ENCODE measurements around the gene ITGB8.
"Not testable (repeated sequence)": the region's sequence is repeated elsewhere in the genome, so short reads cannot be mapped to it uniquely, and the experiment has no call there.

Gene ITGB8

GRCh38 chr7:20301311-20301939 lies 29.3 kb upstream of the ITGB8 start:
- H3K36me3 ChIP-seq (ENCODE audit: insufficient read depth, insufficient read length, low read length): no peaks in the 10 kb centered on the region
- no peaks in the 10 kb centered on the region for H3K27me3 ChIP-seq (ENCODE audit: insufficient read depth, insufficient read length)
- H3K9me3 ChIP-seq (ENCODE audit: insufficient read depth, low read length): no peaks in the 10 kb centered on the region
- no peak for TF ChIP-seq ZNF274 (IDR thresholded peaks at IDR 0.05; ENCODE audit: low read depth, low read length)
- TF ChIP-seq YY1 (IDR thresholded peaks at IDR 0.05; ENCODE audit: insufficient read depth, insufficient read length): no peak
- TF ChIP-seq SUZ12 (IDR thresholded peaks at IDR 0.05; ENCODE audit: extremely low read depth, insufficient read depth, insufficient read length): no peak
- no peak overlapping the region for H3K9ac ChIP-seq (ENCODE audit: insufficient read length, low read depth)
- no peak overlapping the region for H3K4me3 ChIP-seq (ENCODE audit: insufficient read length, low read depth)
- peaks cover 2% of the 10 kb centered on the region for H3K4me1 ChIP-seq (ENCODE audit: insufficient read depth, insufficient read length)
- DNase-seq (ENCODE audit: low read depth, low spot score): no peak

GRCh38 chr7:20302300-20302699 lies 28.4 kb upstream of the ITGB8 start:
- not testable (repeated sequence) for H3K4me1 ChIP-seq (ENCODE audit: insufficient read depth, insufficient read length); H3K9me3 ChIP-seq (ENCODE audit: insufficient read depth, low read length); H3K9ac ChIP-seq (ENCODE audit: insufficient read length, low read depth); DNase-seq (ENCODE audit: low read depth, low spot score); H3K36me3 ChIP-seq (ENCODE audit: insufficient read depth, insufficient read length, low read length); H3K27me3 ChIP-seq (ENCODE audit: insufficient read depth, insufficient read length); H3K4me3 ChIP-seq (ENCODE audit: insufficient read length, low read depth)

GRCh38 chr7:20302891-20303290 lies 27.8 kb upstream of the ITGB8 start:
- no peaks in the 10 kb centered on the region for H3K9me3 ChIP-seq (ENCODE audit: insufficient read depth, low read length)
- H3K9ac ChIP-seq (ENCODE audit: insufficient read length, low read depth): no peak overlapping the region
- no peak overlapping the region for H3K4me3 ChIP-seq (ENCODE audit: insufficient read length, low read depth)
- DNase-seq (ENCODE audit: low read depth, low spot score): no peak
- TF ChIP-seq YY1 (IDR thresholded peaks at IDR 0.05; ENCODE audit: insufficient read depth, insufficient read length) (no peak), SUZ12 (IDR thresholded peaks at IDR 0.05; ENCODE audit: extremely low read depth, insufficient read depth, insufficient read length) (no peak), ZNF274 (IDR thresholded peaks at IDR 0.05; ENCODE audit: low read depth, low read length) (no peak)
- no peaks in the 10 kb centered on the region for H3K36me3 ChIP-seq (ENCODE audit: insufficient read depth, insufficient read length, low read length)
- no peaks in the 10 kb centered on the region for H3K27me3 ChIP-seq (ENCODE audit: insufficient read depth, insufficient read length)
- H3K4me1 ChIP-seq (ENCODE audit: insufficient read depth, insufficient read length): peaks cover 6% of the 10 kb centered on the region

GRCh38 chr7:20304366-20304765 lies 26.3 kb upstream of the ITGB8 start:
- peaks cover 6% of the 10 kb centered on the region for H3K4me1 ChIP-seq (ENCODE audit: insufficient read depth, insufficient read length)
- DNase-seq (ENCODE audit: low read depth, low spot score): no peak
- H3K27me3 ChIP-seq (ENCODE audit: insufficient read depth, insufficient read length): no peaks in the 10 kb centered on the region
- no peaks in the 10 kb centered on the region for H3K9me3 ChIP-seq (ENCODE audit: insufficient read depth, low read length)
- H3K4me3 ChIP-seq (ENCODE audit: insufficient read length, low read depth): no peak overlapping the region
- no peaks in the 10 kb centered on the region for H3K36me3 ChIP-seq (ENCODE audit: insufficient read depth, insufficient read length, low read length)
- no peak for TF ChIP-seq ZNF274 (IDR thresholded peaks at IDR 0.05; ENCODE audit: low read depth, low read length)
- TF ChIP-seq SUZ12 (IDR thresholded peaks at IDR 0.05; ENCODE audit: extremely low read depth, insufficient read depth, insufficient read length): no peak
- TF ChIP-seq YY1 (IDR thresholded peaks at IDR 0.05; ENCODE audit: insufficient read depth, insufficient read length): no peak
- no peak overlapping the region for H3K9ac ChIP-seq (ENCODE audit: insufficient read length, low read depth)

- TF ChIP-seq ZNF274 (IDR thresholded peaks at IDR 0.05; ENCODE audit: low read depth, low read length): no peak
- no peak for TF ChIP-seq YY1 (IDR thresholded peaks at IDR 0.05; ENCODE audit: insufficient read depth, insufficient read length)
- no peak for TF ChIP-seq SUZ12 (IDR thresholded peaks at IDR 0.05; ENCODE audit: extremely low read depth, insufficient read depth, insufficient read length)
- H3K36me3 ChIP-seq (ENCODE audit: insufficient read depth, insufficient read length, low read length): no peaks in the 10 kb centered on the region
- H3K4me3 ChIP-seq (ENCODE audit: insufficient read length, low read depth): no peak overlapping the region
- no peak for DNase-seq (ENCODE audit: low read depth, low spot score)
- no peaks in the 10 kb centered on the region for H3K9me3 ChIP-seq (ENCODE audit: insufficient read depth, low read length)
- H3K4me1 ChIP-seq (ENCODE audit: insufficient read depth, insufficient read length): peaks cover 6% of the 10 kb centered on the region
- no peaks in the 10 kb centered on the region for H3K27me3 ChIP-seq (ENCODE audit: insufficient read depth, insufficient read length)
- H3K9ac ChIP-seq (ENCODE audit: insufficient read length, low read depth): no peak overlapping the region
Measured at GRCh38 chr7:20305726-20306125, 25.0 kb upstream of the ITGB8 start.

- Histone ChIP-seq H3K27me3 (ENCODE audit: insufficient read depth, insufficient read length) (no peaks in the 10 kb centered on the region), H3K9me3 (ENCODE audit: insufficient read depth, low read length) (no peaks in the 10 kb centered on the region), H3K9ac (ENCODE audit: insufficient read length, low read depth) (no peak overlapping the region), H3K4me1 (ENCODE audit: insufficient read depth, insufficient read length) (peaks cover 6% of the 10 kb centered on the region), H3K4me3 (ENCODE audit: insufficient read length, low read depth) (no peak overlapping the region), H3K36me3 (ENCODE audit: insufficient read depth, insufficient read length, low read length) (no peaks in the 10 kb centered on the region)
- TF ChIP-seq YY1 (IDR thresholded peaks at IDR 0.05; ENCODE audit: insufficient read depth, insufficient read length): no peak
- TF ChIP-seq SUZ12 (IDR thresholded peaks at IDR 0.05; ENCODE audit: extremely low read depth, insufficient read depth, insufficient read length): no peak
- no peak for TF ChIP-seq ZNF274 (IDR thresholded peaks at IDR 0.05; ENCODE audit: low read depth, low read length)
- DNase-seq (ENCODE audit: low read depth, low spot score): no peak
Measured at GRCh38 chr7:20306180-20306946, 24.3 kb upstream of the ITGB8 start.

GRCh38 chr7:20307119-20307518 lies 23.6 kb upstream of the ITGB8 start:
- DNase-seq (ENCODE audit: low read depth, low spot score): peak; percentile 80
- Histone ChIP-seq H3K9ac (ENCODE audit: insufficient read length, low read depth) (no peak overlapping the region), H3K36me3 (ENCODE audit: insufficient read depth, insufficient read length, low read length) (no peaks in the 10 kb centered on the region), H3K4me3 (ENCODE audit: insufficient read length, low read depth) (no peak overlapping the region), H3K4me1 (ENCODE audit: insufficient read depth, insufficient read length) (peaks cover 6% of the 10 kb centered on the region), H3K27me3 (ENCODE audit: insufficient read depth, insufficient read length) (no peaks in the 10 kb centered on the region), H3K9me3 (ENCODE audit: insufficient read depth, low read length) (no peaks in the 10 kb centered on the region)
- TF ChIP-seq YY1 (IDR thresholded peaks at IDR 0.05; ENCODE audit: insufficient read depth, insufficient read length): no peak
- no peak for TF ChIP-seq SUZ12 (IDR thresholded peaks at IDR 0.05; ENCODE audit: extremely low read depth, insufficient read depth, insufficient read length)
- no peak for TF ChIP-seq ZNF274 (IDR thresholded peaks at IDR 0.05; ENCODE audit: low read depth, low read length)
